K562 (cell line): ENCODE measurements around the gene HSD17B8. TPM values are rescaled to one million over a fixed set of nuclear protein-coding genes. Genes with fewer than 3 reads are reported as not detected.

Source experiments
- DPF2 ChIP-seq: fragments of 450-650 bp; IDR thresholded peaks from 2 replicates; pipeline ENCODE4 v1.6.1; 2016
- EGR1 ChIP-seq: fragments of 450-650 bp; conservative IDR thresholded peaks from 2 replicates; pipeline ENCODE4 v1.6.1; 2017; ENCODE audit warnings: mild to moderate bottlenecking
- SNIP1 ChIP-seq: fragments of 450-650 bp; IDR thresholded peaks from 2 replicates; pipeline ENCODE4 v1.7.1; 2017; ENCODE audit warnings: low read depth, mild to moderate bottlenecking
- ZBTB17 ChIP-seq: fragments of 450-650 bp; formaldehyde crosslinking; IDR thresholded peaks from 2 replicates; pipeline ENCODE4 v1.4.0; 2020; ENCODE audit warnings: mild to moderate bottlenecking
- ZBTB7A ChIP-seq: IDR thresholded peaks from 2 replicates; pipeline ENCODE4 v1.6.1; 2011; ENCODE audit warnings: low read depth, mild to moderate bottlenecking, low read length, moderate library complexity, borderline replicate concordance; ENCODE audit not compliant: control insufficient read depth
- polyA plus RNA-seq, 8 experiments: library from polyadenylated mRNA; depleted of rRNA in 4 of 8; stranded (reverse) in 5 of 8; unstranded in 3 of 8; fragments of >200 nt; fragmentation: Nextera tagmentation in 2 of 8; fragmentation: Illumina TruSeq in 1 of 8; extraction: Ambion mirVana in 2 of 8; extraction: Trizol in 1 of 8; gene quantifications; 2 replicates each; pipeline versions ENCODE4 v1.2.1 to v1.2.3, GENCODE V29; 2011 to 2014; ENCODE audit warnings: inconsistent platforms in 1 of 8, missing spikeins in 1 of 8
- total RNA-seq, 7 experiments: library from RNA; depleted of rRNA in 6 of 7; stranded (reverse); fragments of >200 nt in 6 of 7; fragmentation: Illumina TruSeq in 2 of 7; extraction: Trizol in 2 of 7; gene quantifications; 2 replicates each; pipeline versions ENCODE4 v1.2.1 to v1.2.3, GENCODE V29; 2011 to 2021; ENCODE audit warnings: low replicate concordance in 1 of 7
- TF ChIP-seq, protein P1 (sequence below), 2 experiments: fragments of 250-450 bp in 1 of 2; fragments of 450-650 bp in 1 of 2; sonication (Bioruptor Pico) in 1 of 2; IDR thresholded peaks; 2 replicates each; pipeline versions ENCODE4 v1.6.1 to v1.8.0; 2016 to 2021; ENCODE audit warnings: mild to moderate bottlenecking in 2 of 2, moderate library complexity in 2 of 2, missing compliant biosample characterization in 1 of 2, missing genetic modification characterization in 1 of 2
- TF ChIP-seq, protein P2 (sequence below), 2 experiments: fragments of 450-650 bp in 1 of 2; sonication (generic) in 1 of 2; formaldehyde crosslinking in 1 of 2; IDR thresholded peaks; 2 replicates each; pipeline versions ENCODE4 v1.7.1 to v1.9.0; 2016 to 2022; ENCODE audit warnings: inconsistent platforms in 1 of 2, mild to moderate bottlenecking in 1 of 2, missing genetic modification reagents in 1 of 2
- TF ChIP-seq, protein P3 (sequence below), 2 experiments: fragments of 450-650 bp in 1 of 2; IDR thresholded peaks; 2 replicates each; pipeline ENCODE4 v1.6.1; 2011 to 2017; ENCODE audit warnings: low read depth in 2 of 2, antibody characterized with exemption in 1 of 2, borderline replicate concordance in 1 of 2, low read length in 1 of 2, mild to moderate bottlenecking in 1 of 2, mixed read lengths in 1 of 2; ENCODE audit not compliant: control insufficient read depth in 1 of 2
- TF ChIP-seq, protein P4 (sequence below), 2 experiments: fragments of 200-800 bp in 1 of 2; sonication (Bioruptor generic) in 1 of 2; sonication (generic) in 1 of 2; formaldehyde crosslinking in 1 of 2; IDR thresholded peaks in 1 of 2; conservative IDR thresholded peaks in 1 of 2; 2 replicates each; pipeline versions ENCODE4 v1.5.0 to v1.6.1; 2016 to 2020; ENCODE audit warnings: missing compliant biosample characterization in 1 of 2, missing genetic modification characterization in 1 of 2, missing genetic modification reagents in 1 of 2

HSD17B8 gene
- total and polyA plus RNA-seq, 9 of the 15 experiments (the other 6 are each of a cell fraction or from before 2014, with no cell fraction given), result 3.7 to 35.2 (median 14.2) TPM

DNA sequence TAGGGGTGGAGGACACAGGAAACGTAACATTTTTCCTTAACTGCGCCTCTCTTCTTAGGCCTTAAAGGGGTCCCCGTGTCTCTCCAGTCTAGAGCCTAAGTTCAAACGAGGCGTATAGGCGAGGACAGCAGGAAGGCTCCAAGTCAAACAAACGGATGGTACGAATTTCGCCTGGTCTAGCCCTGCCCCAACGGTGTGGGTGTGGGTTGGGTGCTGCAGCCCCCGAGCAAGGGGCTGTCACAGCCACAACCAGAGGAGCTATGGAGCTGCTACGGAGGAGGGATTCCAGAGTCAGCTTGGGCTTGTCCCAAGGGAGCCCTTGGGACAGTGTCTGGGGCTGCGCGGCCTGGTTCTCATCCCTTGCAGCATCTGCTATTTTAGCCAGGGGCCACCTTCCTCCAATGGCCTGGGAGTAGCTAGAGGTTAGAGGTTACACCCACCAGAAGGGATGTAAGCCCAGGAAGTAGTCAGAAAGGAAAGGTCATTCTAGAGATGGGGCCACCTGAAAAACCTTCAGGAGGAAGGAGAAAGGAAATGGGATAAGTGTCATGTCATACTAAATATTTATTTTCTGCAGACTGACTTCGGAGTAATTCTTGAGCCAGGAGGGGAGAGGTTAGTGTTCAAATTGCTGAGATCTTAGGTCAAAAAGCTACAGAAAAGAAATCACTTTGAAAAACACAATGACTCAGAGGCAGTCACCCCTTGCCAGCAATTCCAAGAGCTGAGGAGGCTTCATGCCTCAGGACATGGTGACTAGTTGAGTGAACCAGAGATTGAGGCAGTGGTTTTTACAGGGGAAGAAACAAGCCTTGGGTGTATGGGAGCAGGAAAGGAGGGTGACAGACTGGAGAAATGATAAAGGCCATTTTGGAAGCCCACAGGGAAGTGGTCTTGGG lies 45.5 kb downstream of the HSD17B8 start (continued):
- TF ChIP-seq, protein P1, sequence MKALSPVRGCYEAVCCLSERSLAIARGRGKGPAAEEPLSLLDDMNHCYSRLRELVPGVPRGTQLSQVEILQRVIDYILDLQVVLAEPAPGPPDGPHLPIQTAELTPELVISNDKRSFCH (CRISPR knock-in tag; IDR thresholded peaks at IDR 0.05), result no peak
- TF ChIP-seq, protein P1 (tag; IDR thresholded peaks at IDR 0.05), result peak; percentile 69; the same call in 1 of the 2 replicates
- 0 out of 2 replicates have a peak, but pooled peaks have one; percentile 12 for TF ChIP-seq SNIP1
- 0 out of 2 replicates have a peak, but pooled peaks have one; percentile 54 for TF ChIP-seq ZBTB7A
- peak; percentile 75 for TF ChIP-seq ZBTB17 (CRISPR knock-in tag)
- TF ChIP-seq, protein P2, sequence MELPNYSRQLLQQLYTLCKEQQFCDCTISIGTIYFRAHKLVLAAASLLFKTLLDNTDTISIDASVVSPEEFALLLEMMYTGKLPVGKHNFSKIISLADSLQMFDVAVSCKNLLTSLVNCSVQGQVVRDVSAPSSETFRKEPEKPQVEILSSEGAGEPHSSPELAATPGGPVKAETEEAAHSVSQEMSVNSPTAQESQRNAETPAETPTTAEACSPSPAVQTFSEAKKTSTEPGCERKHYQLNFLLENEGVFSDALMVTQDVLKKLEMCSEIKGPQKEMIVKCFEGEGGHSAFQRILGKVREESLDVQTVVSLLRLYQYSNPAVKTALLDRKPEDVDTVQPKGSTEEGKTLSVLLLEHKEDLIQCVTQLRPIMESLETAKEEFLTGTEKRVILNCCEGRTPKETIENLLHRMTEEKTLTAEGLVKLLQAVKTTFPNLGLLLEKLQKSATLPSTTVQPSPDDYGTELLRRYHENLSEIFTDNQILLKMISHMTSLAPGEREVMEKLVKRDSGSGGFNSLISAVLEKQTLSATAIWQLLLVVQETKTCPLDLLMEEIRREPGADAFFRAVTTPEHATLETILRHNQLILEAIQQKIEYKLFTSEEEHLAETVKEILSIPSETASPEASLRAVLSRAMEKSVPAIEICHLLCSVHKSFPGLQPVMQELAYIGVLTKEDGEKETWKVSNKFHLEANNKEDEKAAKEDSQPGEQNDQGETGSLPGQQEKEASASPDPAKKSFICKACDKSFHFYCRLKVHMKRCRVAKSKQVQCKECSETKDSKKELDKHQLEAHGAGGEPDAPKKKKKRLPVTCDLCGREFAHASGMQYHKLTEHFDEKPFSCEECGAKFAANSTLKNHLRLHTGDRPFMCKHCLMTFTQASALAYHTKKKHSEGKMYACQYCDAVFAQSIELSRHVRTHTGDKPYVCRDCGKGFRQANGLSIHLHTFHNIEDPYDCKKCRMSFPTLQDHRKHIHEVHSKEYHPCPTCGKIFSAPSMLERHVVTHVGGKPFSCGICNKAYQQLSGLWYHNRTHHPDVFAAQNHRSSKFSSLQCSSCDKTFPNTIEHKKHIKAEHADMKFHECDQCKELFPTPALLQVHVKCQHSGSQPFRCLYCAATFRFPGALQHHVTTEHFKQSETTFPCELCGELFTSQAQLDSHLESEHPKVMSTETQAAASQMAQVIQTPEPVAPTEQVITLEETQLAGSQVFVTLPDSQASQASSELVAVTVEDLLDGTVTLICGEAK (IDR thresholded peaks at IDR 0.05), result peak; percentile 32; the same call in 1 of the 2 replicates
- TF ChIP-seq, protein P2 (CRISPR knock-in tag; IDR thresholded peaks at IDR 0.05), result no peak
- TF ChIP-seq, protein P3, sequence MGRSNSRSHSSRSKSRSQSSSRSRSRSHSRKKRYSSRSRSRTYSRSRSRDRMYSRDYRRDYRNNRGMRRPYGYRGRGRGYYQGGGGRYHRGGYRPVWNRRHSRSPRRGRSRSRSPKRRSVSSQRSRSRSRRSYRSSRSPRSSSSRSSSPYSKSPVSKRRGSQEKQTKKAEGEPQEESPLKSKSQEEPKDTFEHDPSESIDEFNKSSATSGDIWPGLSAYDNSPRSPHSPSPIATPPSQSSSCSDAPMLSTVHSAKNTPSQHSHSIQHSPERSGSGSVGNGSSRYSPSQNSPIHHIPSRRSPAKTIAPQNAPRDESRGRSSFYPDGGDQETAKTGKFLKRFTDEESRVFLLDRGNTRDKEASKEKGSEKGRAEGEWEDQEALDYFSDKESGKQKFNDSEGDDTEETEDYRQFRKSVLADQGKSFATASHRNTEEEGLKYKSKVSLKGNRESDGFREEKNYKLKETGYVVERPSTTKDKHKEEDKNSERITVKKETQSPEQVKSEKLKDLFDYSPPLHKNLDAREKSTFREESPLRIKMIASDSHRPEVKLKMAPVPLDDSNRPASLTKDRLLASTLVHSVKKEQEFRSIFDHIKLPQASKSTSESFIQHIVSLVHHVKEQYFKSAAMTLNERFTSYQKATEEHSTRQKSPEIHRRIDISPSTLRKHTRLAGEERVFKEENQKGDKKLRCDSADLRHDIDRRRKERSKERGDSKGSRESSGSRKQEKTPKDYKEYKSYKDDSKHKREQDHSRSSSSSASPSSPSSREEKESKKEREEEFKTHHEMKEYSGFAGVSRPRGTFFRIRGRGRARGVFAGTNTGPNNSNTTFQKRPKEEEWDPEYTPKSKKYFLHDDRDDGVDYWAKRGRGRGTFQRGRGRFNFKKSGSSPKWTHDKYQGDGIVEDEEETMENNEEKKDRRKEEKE (IDR thresholded peaks at IDR 0.05; ENCODE audit: borderline replicate concordance in 1 of 2, control insufficient read depth in 1 of 2, low read depth in 2 of 2, low read length in 1 of 2), result no peak
- peak; percentile 5; the same call in 1 of the 2 replicates for TF ChIP-seq DPF2
- TF ChIP-seq, protein P4, sequence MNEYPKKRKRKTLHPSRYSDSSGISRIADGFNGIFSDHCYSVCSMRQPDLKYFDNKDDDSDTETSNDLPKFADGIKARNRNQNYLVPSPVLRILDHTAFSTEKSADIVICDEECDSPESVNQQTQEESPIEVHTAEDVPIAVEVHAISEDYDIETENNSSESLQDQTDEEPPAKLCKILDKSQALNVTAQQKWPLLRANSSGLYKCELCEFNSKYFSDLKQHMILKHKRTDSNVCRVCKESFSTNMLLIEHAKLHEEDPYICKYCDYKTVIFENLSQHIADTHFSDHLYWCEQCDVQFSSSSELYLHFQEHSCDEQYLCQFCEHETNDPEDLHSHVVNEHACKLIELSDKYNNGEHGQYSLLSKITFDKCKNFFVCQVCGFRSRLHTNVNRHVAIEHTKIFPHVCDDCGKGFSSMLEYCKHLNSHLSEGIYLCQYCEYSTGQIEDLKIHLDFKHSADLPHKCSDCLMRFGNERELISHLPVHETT (CRISPR knock-in tag; conservative IDR thresholded peaks at IDR 0.05 in 1 of 2, IDR thresholded peaks at IDR 0.05 in 1 of 2), result no peak
- TF ChIP-seq EGR1, result no peak
